ENCODE data around the gene MUS81. TPM values are rescaled to one million over a fixed set of nuclear protein-coding genes. Genes with fewer than 3 reads are reported as not detected.

The MUS81 gene
- total and polyA plus RNA-seq, 2 donors (not counting 3 experiments of a cell fraction or from before 2014, with no cell fraction given) = 57.9 to 76.9 TPM

DNA sequence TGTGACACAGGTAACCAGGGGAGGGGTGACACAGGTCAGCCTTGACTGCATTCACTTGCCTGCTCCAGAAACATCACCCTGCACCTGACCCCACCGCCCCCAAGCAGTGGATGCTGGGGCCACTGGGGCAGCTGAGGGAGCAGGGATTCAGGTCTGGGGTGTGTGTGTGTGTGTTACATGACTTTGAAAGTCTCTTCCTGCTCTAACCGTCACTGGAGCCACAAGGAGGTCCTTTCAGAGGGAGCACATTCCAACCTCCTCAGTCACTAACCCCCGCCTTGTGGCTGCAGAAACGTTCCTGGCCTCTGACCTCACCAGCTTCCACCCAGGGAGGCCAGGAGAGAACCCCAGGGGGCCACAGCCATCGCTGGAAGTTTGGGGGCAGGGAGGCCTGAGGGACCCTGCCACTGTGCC is 42.8 kb downstream of the MUS81 start:
- Histone ChIP-seq H3K9me1 (replicated peaks; ENCODE audit: control insufficient read depth, extremely low read depth, insufficient read depth, low read length) (no peaks in the 10 kb centered on the region), H4K20me1 (replicated peaks; ENCODE audit: control insufficient read depth, extremely low read depth, insufficient read depth, low read length) (no peaks in the 10 kb centered on the region), H3K4me3 (replicated peaks in 1 of 3; ENCODE audit: insufficient read depth in 1 of 3, low read depth in 1 of 3, low read length in 3 of 3) (no peak overlapping the region), H3K4me1 (ENCODE audit: control insufficient read depth, extremely low read depth, insufficient read depth, low read length) (peaks cover 15% of the 10 kb centered on the region), H3K27me3 (ENCODE audit: control insufficient read depth in 2 of 2, insufficient read depth in 2 of 2, low read length in 2 of 2) (no peaks in the 10 kb centered on the region), H3K27ac (ENCODE audit: insufficient read depth, low read depth, low read length) (peak overlapping the region; percentile 30), H3K79me2 (ENCODE audit: control insufficient read depth, insufficient read depth, low read length) (peaks cover 19% of the 10 kb centered on the region), H3K9ac (replicated peaks; ENCODE audit: extremely low read depth, insufficient read depth, low read length) (no peak overlapping the region), H3K9me3 (replicated peaks; ENCODE audit: control insufficient read depth, insufficient read depth, low read length) (no peaks in the 10 kb centered on the region), H3K4me2 (ENCODE audit: insufficient read depth, low read length) (peak overlapping the region; percentile 25), H2AFZ (ENCODE audit: low read depth, low read length) (peak overlapping the region; percentile 52), H3K36me3 (ENCODE audit: control insufficient read depth in 2 of 2, extremely low read depth in 1 of 2, insufficient read depth in 2 of 2, low read length in 2 of 2) (no peaks in the 10 kb centered on the region)
- CTCF ChIA-PET = interaction anchor here (1.1 to 2.3 kb wide), 3 partner anchors 13 to 43 kb away, joined by 3 to 5 read pairs (median 5); partner anchors contain the start of gene MUS81
- intact Hi-C loops (cut with micrococcal nuclease) (no loop called here), dilution Hi-C loops (cut with MboI; ENCODE audit: extremely low pct_ligation_motif_present, low sequenced_read_pairs) (no loop called here)
- POLR2A ChIA-PET = no interaction called here
- DNase-seq (ENCODE audit: low read depth, low spot score) (no peak), FAIRE-seq (peak; percentile 66)
- TF ChIP-seq MYC (IDR thresholded peaks at IDR 0.05; ENCODE audit: low read depth, low read length) (no peak), FOS (IDR thresholded peaks at IDR 0.05; ENCODE audit: borderline replicate concordance, insufficient read depth, low read length) (peak; percentile 57), POLR2AphosphoS5 (IDR thresholded peaks at IDR 0.05; ENCODE audit: insufficient read depth, low read depth, low read length) (peak; percentile 35)
- TF ChIP-seq, protein P1, sequence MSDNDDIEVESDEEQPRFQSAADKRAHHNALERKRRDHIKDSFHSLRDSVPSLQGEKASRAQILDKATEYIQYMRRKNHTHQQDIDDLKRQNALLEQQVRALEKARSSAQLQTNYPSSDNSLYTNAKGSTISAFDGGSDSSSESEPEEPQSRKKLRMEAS (IDR thresholded peaks at IDR 0.05; ENCODE audit: insufficient read depth, insufficient read length) = no peak
- BruUV-seq (replicated peaks) = no TSS peak

DNA sequence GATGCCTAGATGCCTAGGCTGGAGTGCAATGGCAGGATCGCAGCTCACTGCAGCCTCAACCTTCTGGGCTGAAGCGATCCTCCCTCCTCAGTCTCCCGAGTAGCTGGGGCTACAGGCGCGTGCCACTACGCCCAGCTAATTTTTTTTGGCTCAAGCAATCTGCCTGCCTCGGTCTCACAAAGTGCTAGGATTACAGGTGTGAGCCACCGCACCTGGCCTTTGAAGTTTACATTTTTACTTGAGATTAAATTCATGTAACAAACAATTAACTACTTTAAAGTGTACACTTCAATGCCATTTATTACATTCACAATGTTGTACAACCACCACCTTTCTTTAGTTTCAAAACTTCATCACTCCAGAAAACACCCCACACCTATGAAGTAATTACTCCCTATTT is 43.5 kb downstream of the MUS81 start:
- Histone ChIP-seq H3K4me3 (replicated peaks in 1 of 3; ENCODE audit: insufficient read depth in 1 of 3, low read depth in 1 of 3, low read length in 3 of 3) (no peak overlapping the region), H3K4me2 (ENCODE audit: insufficient read depth, low read length) (no peak overlapping the region), H3K27ac (ENCODE audit: insufficient read depth, low read depth, low read length) (peak overlapping the region; percentile 30), H3K9ac (replicated peaks; ENCODE audit: extremely low read depth, insufficient read depth, low read length) (no peak overlapping the region), H4K20me1 (replicated peaks; ENCODE audit: control insufficient read depth, extremely low read depth, insufficient read depth, low read length) (no peaks in the 10 kb centered on the region), H2AFZ (ENCODE audit: low read depth, low read length) (no peak overlapping the region), H3K36me3 (ENCODE audit: control insufficient read depth in 2 of 2, extremely low read depth in 1 of 2, insufficient read depth in 2 of 2, low read length in 2 of 2) (no peaks in the 10 kb centered on the region), H3K9me1 (replicated peaks; ENCODE audit: control insufficient read depth, extremely low read depth, insufficient read depth, low read length) (no peaks in the 10 kb centered on the region), H3K4me1 (ENCODE audit: control insufficient read depth, extremely low read depth, insufficient read depth, low read length) (peaks cover 8% of the 10 kb centered on the region), H3K79me2 (ENCODE audit: control insufficient read depth, insufficient read depth, low read length) (peaks cover 13% of the 10 kb centered on the region), H3K27me3 (ENCODE audit: control insufficient read depth in 2 of 2, insufficient read depth in 2 of 2, low read length in 2 of 2) (no peaks in the 10 kb centered on the region), H3K9me3 (replicated peaks; ENCODE audit: control insufficient read depth, insufficient read depth, low read length) (no peaks in the 10 kb centered on the region)
- no TSS peak for BruUV-seq (replicated peaks)
- CTCF ChIA-PET = interaction anchor here (1.1 to 2.3 kb wide), 3 partner anchors 12 to 44 kb away, joined by 3 to 5 read pairs (median 5); partner anchors contain the start of gene MUS81
- POLR2A ChIA-PET = no interaction called here
- TF ChIP-seq, protein P1 (IDR thresholded peaks at IDR 0.05; ENCODE audit: insufficient read depth, insufficient read length) = no peak
- TF ChIP-seq MYC (IDR thresholded peaks at IDR 0.05; ENCODE audit: low read depth, low read length) (no peak), POLR2AphosphoS5 (IDR thresholded peaks at IDR 0.05; ENCODE audit: insufficient read depth, low read depth, low read length) (no peak), FOS (IDR thresholded peaks at IDR 0.05; ENCODE audit: borderline replicate concordance, insufficient read depth, low read length) (no peak), EZH2 (IDR thresholded peaks at IDR 0.05; ENCODE audit: borderline replicate concordance, low read depth, low read length, severe bottlenecking) (no peak), POLR2A (IDR thresholded peaks at IDR 0.05; ENCODE audit: low read depth, low read length) (no peak), JUN (IDR thresholded peaks at IDR 0.05; ENCODE audit: borderline replicate concordance, insufficient read depth, insufficient read length, low read depth) (no peak)
- TF ChIP-seq, protein P2, sequence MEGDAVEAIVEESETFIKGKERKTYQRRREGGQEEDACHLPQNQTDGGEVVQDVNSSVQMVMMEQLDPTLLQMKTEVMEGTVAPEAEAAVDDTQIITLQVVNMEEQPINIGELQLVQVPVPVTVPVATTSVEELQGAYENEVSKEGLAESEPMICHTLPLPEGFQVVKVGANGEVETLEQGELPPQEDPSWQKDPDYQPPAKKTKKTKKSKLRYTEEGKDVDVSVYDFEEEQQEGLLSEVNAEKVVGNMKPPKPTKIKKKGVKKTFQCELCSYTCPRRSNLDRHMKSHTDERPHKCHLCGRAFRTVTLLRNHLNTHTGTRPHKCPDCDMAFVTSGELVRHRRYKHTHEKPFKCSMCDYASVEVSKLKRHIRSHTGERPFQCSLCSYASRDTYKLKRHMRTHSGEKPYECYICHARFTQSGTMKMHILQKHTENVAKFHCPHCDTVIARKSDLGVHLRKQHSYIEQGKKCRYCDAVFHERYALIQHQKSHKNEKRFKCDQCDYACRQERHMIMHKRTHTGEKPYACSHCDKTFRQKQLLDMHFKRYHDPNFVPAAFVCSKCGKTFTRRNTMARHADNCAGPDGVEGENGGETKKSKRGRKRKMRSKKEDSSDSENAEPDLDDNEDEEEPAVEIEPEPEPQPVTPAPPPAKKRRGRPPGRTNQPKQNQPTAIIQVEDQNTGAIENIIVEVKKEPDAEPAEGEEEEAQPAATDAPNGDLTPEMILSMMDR (IDR thresholded peaks at IDR 0.05; ENCODE audit: extremely low read depth in 1 of 2, insufficient read depth in 1 of 2, low read depth in 1 of 2, low read length in 2 of 2) = no peak
- dilution Hi-C loops (cut with MboI; ENCODE audit: extremely low pct_ligation_motif_present, low sequenced_read_pairs) (no loop called here), intact Hi-C loops (cut with micrococcal nuclease) (no loop called here)
- DNase-seq (ENCODE audit: low read depth, low spot score) (no peak), FAIRE-seq (no peak)

Measured in endothelial cell of umbilical vein (primary cell).